Rectal smooth muscle tissue (tissue), 1 donor: ENCODE measurements around the gene HCFC1.

Experiments
- H3K27ac ChIP-seq: one replicate; pipeline ENCODE4 v1.7.0; 2013; ENCODE audit warnings: low read depth, low read length, inconsistent platforms
- H3K27me3 ChIP-seq: one replicate; pipeline ENCODE4 v1.7.0; 2013; ENCODE audit warnings: low read length; ENCODE audit not compliant: control insufficient read depth, insufficient read depth
- H3K36me3 ChIP-seq: one replicate; pipeline ENCODE4 v1.7.0; 2013; ENCODE audit warnings: low read length; ENCODE audit not compliant: control insufficient read depth, insufficient read depth
- H3K4me1 ChIP-seq: one replicate; pipeline ENCODE4 v1.7.0; 2013; ENCODE audit warnings: low read length; ENCODE audit not compliant: control insufficient read depth, insufficient read depth
- H3K4me3 ChIP-seq: one replicate; pipeline ENCODE4 v1.7.0; 2013; ENCODE audit warnings: low read length
- H3K9ac ChIP-seq: one replicate; pipeline ENCODE4 v1.7.0; 2013; ENCODE audit warnings: low read length

Gene HCFC1

GRCh38 chrX:153935326-153935851 is 36.2 kb downstream of the HCFC1 start:
- peaks cover 7% of the 10 kb centered on the region for H3K4me1 ChIP-seq
- no peaks in the 10 kb centered on the region for H3K27me3 ChIP-seq
- H3K36me3 ChIP-seq: peaks cover 6% of the 10 kb centered on the region
- no peak overlapping the region for H3K27ac ChIP-seq
- H3K4me3 ChIP-seq: peak overlapping the region; percentile 20
- no peak overlapping the region for H3K9ac ChIP-seq

DNA sequence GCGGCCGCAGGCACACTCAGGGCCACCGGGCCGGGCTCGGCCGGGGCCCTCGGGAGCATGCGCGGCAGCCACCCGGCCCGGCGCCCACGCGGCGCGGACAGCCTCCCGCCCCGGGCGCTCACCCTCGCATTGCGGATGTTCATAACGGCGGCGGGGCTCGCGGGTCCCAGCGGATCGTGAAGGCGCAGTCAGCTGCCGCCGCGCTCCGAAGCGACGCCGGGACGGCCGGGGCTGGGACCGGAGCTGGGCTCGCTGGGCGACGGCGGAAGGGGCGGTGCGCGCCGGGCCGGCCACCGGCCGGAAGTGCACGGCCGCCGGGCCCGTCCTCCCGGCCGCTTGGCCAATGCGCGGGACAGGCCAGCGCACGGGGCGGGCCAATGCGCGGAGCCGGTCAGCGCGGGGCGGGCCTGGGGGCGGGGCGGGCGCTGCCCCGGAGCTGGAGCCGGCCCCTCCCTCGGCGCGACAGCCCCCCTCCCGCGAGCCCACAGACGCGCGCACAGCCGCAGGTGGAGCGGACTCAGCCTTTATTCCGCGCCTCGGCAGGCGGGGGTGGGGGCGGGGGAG is 36.8 kb downstream of the HCFC1 start, which contains the start of gene NAA10:
NAA10 (minus strand) TSS at position 276 of the 564 bp plus-strand sequence; CDS start at position 143, 133 bp downstream.
- H3K4me1 ChIP-seq: peaks cover 7% of the 10 kb centered on the region
- H3K9ac ChIP-seq: peak within 1 kb of the TSS; percentile 43
- H3K36me3 ChIP-seq: peaks cover 6% of the 10 kb centered on the region
- H3K4me3 ChIP-seq: peak within 1 kb of the TSS; percentile 69
- H3K27me3 ChIP-seq: no peaks in the 10 kb centered on the region
- H3K27ac ChIP-seq: peak within 1 kb of the TSS; percentile 30

DNA sequence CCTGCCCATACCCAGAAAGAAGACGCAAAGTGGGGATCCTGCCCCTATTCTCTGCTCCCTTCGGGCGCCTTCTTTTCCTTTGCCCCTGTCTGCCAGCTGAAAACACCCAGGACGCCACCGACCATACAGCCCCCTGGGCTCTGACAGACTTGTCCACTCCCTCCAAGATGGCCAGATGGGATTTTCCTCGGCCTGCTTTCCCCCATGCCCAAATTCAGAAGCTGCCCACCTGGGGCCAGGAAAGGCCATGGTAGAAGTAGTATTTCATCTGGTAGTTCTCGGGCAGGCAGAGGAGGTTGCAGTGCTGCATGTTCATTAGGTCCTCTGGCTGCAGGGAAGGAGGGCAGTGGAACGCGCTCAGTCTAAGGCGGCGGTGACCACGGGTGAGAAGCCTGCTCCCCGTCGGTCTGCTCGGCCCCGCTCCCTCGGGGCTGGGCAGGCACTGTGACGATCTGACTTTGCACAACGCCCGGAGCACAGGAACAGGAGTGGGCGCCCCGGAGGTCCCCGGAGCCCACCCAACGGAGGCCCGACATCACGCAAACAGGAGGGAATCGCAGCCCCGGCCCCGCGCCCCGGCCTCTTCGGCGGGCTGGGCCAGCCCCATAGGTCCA is 37.4 kb downstream of the HCFC1 start:
- H3K27ac ChIP-seq: peak overlapping the region; percentile 30
- H3K4me1 ChIP-seq: peaks cover 7% of the 10 kb centered on the region
- peak overlapping the region; percentile 69 for H3K4me3 ChIP-seq
- H3K27me3 ChIP-seq: no peaks in the 10 kb centered on the region
- H3K36me3 ChIP-seq: peaks cover 6% of the 10 kb centered on the region
- H3K9ac ChIP-seq: peak overlapping the region; percentile 43

GRCh38 chrX:153933748-153934147 is 37.9 kb downstream of the HCFC1 start:
- Histone ChIP-seq H3K36me3 (peaks cover 6% of the 10 kb centered on the region), H3K4me3 (peak overlapping the region; percentile 69), H3K27me3 (no peaks in the 10 kb centered on the region), H3K4me1 (peaks cover 7% of the 10 kb centered on the region), H3K9ac (peak overlapping the region; percentile 43), H3K27ac (no peak overlapping the region)

- no peak overlapping the region for H3K9ac ChIP-seq
- H3K4me1 ChIP-seq: peaks cover 11% of the 10 kb centered on the region
- H3K4me3 ChIP-seq: no peak overlapping the region
- H3K36me3 ChIP-seq: peaks cover 6% of the 10 kb centered on the region
- H3K27ac ChIP-seq: no peak overlapping the region
- no peaks in the 10 kb centered on the region for H3K27me3 ChIP-seq
Measured at GRCh38 chrX:153932220-153932915, 39.2 kb downstream of the HCFC1 start.

DNA sequence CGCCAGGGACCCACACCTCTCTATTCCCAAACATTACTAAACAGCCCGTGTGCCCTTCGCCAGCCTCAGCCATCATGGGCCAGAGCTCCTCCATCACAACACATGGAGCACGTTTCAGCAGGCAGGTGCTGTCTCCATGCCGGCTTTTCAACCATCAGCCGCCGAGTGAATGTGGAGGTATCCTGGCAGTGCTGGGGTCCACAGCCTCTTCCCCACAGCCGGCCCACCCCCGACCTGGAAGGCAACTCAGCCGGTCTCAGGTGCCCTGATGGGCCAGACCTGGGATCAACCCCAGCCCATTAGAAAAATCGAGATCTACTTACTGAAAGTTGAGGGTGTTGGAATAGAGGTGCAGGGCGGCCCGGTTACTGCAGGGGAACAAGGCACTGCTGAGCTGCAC is 39.9 kb downstream of the HCFC1 start:
- Histone ChIP-seq H3K9ac (no peak overlapping the region), H3K27me3 (no peaks in the 10 kb centered on the region), H3K4me3 (no peak overlapping the region), H3K4me1 (peaks cover 17% of the 10 kb centered on the region), H3K36me3 (peaks cover 6% of the 10 kb centered on the region), H3K27ac (no peak overlapping the region)

- Histone ChIP-seq H3K27ac (no peak overlapping the region), H3K36me3 (peaks cover 6% of the 10 kb centered on the region), H3K4me3 (no peak overlapping the region), H3K27me3 (no peaks in the 10 kb centered on the region), H3K9ac (no peak overlapping the region), H3K4me1 (peaks cover 18% of the 10 kb centered on the region)
Measured at GRCh38 chrX:153931151-153931550, 40.5 kb downstream of the HCFC1 start.

DNA sequence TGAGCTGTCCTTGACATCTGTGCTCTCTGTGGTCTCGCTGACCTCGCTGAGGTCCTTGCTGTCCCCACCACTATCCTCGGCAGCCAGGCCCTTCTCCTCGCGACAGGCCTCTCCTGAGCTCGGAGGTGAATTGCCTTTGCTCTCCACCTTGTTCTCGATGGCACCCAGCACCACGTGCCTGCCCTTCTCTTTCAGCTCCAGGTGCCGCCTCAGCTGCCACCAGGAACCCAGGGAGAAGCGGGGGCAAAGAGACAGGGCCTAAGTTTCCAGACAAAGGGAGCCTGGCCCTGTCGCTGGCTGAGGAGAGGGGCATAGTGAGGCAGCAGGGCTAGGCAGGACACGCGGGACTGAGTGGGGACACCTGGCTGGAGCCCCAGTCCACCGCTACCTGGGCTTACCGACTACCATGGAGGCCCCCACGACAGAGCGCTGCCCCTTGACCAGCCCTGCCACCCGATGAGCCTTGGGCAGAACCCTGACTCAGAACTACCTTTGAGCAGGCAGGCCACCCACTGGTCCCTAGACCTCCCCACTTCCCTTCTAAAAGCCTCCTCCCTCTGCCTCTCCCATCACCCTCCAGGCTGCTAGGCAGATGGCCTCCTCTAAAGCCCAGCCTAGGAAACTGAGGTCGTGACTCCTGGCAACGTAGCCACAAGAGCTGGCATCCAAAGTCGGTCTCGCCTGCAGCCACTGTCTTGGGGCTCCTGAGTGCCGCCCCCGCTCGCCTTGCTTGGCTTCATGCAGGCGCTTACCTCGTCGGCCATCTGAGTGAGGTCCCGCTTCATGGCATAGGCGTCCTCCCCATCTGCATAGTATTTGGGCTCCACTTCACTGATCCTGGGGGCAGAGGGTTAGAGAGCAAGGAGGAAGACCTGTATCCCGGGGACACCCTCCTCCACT is 41.4 kb downstream of the HCFC1 start:
- no peak overlapping the region for H3K27ac ChIP-seq
- no peak overlapping the region for H3K9ac ChIP-seq
- H3K4me3 ChIP-seq: no peak overlapping the region
- peaks cover 17% of the 10 kb centered on the region for H3K4me1 ChIP-seq
- no peaks in the 10 kb centered on the region for H3K27me3 ChIP-seq
- H3K36me3 ChIP-seq: peaks cover 6% of the 10 kb centered on the region

DNA sequence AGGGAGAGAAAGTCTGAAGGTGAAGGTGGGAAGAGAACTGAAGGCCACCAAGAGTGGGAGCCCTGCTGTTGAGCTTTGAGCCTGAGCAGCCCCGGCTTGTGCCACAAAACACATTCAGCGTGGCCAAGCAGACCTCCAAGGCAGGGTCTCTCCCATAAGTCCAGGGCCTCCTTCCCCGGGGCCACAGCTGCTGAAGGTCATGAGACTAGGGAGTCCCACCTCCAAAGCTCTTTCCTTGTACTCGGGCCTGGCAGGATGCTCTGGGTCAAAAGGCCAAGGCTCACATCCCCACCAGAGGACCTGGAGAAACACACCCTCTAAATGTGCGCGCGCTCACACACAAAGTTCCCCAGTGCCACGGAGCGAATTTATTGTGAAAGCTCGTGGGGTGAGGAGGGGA is 42.0 kb downstream of the HCFC1 start:
- H3K4me1 ChIP-seq: peaks cover 17% of the 10 kb centered on the region
- no peak overlapping the region for H3K9ac ChIP-seq
- peaks cover 6% of the 10 kb centered on the region for H3K36me3 ChIP-seq
- no peak overlapping the region for H3K27ac ChIP-seq
- no peak overlapping the region for H3K4me3 ChIP-seq
- no peaks in the 10 kb centered on the region for H3K27me3 ChIP-seq

DNA sequence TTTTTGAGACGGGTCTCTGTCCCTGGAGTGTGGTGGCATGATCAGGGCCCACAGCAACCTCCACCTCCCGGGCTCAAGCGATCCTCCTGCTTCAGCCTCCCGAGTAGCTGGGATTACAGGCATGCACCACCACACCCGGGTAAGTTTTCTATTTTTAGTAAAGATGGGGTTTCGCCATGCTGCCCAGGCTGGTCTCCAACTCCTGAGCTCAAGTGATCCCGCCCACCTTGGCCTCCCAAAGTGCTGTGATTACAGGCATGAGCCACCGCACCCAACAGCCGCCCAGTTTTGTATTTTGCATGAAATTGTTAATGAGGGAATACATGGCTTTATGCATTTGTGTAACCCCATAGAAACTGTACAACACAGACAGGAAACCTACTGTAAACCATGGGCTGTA is 42.8 kb downstream of the HCFC1 start:
- Histone ChIP-seq H3K4me1 (peaks cover 12% of the 10 kb centered on the region), H3K4me3 (peak overlapping the region; percentile 60), H3K27me3 (no peaks in the 10 kb centered on the region), H3K9ac (no peak overlapping the region), H3K27ac (no peak overlapping the region), H3K36me3 (peaks cover 6% of the 10 kb centered on the region)

DNA sequence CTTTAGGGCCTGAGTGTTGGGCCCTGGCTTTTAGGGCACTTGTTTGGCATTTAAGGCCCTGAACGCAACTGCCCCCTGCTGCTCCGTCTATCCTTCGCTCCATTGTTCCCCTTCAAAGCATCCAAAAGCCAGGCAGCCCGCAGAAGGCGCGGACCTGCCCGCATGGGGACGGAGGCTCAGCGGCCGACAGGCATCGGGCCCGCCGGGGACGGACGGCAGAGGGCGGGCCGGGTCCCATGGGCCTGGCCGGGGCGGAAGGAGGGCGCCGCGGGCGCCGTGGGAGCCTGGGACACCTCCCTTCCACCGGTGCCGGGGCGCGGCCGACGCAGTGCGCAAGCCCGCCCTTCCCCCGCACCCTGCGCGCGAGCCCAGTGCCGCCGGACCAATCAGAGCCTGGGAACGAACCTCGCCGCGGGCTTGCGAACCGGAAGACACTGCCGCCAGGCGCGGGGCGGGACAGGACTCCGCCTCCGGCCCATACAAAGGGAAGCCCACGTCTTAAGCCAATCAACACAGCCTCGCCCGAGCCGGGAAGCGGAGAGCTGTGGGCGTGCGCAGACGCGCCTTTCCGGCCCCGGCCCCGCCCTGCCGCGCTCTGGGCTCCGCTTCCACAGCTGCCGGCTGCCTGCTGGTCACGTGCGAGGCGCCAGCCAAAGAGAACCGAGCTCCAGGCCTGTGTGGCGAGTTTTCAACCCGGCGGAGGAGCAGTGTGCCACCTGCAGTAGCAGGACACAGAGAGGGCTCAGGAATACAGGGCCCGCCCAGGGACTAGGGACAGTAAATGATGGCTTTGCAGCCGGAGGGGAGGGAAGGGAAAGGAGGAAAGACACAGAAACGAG is 43.5 kb downstream of the HCFC1 start:
- Histone ChIP-seq H3K4me3 (peak overlapping the region; percentile 83), H3K4me1 (peaks cover 12% of the 10 kb centered on the region), H3K27ac (peak overlapping the region; percentile 87), H3K9ac (peak overlapping the region; percentile 82), H3K36me3 (peaks cover 6% of the 10 kb centered on the region), H3K27me3 (peaks cover 3% of the 10 kb centered on the region)
